Smooth muscle cell (in vitro differentiated cells): ENCODE data around the gene GPR31. TPM values are rescaled to one million over a fixed set of nuclear protein-coding genes. Genes with fewer than 3 reads are reported as not detected.

ENCODE experiments used
- DNase-seq: peaks from one replicate; lab custom pipeline; 2025; ENCODE audit not compliant: unreplicated experiment; lab: John Stamatoyannopoulos, UW
- H2AFZ ChIP-seq: fragments of 200-600 bp; sonication (generic); 2 replicates; pipeline ENCODE4 v1.6.0; 2016; ENCODE audit warnings: antibody characterized with exemption, low read depth, mild to moderate bottlenecking
- H3F3A ChIP-seq: fragments of 200-600 bp; sonication (generic); 2 replicates; pipeline ENCODE4 v1.6.0; 2017; ENCODE audit warnings: antibody characterized with exemption, low read depth
- H3K27ac ChIP-seq: fragments of 200-600 bp; sonication (generic); 2 replicates; pipeline ENCODE4 v1.5.1; 2016; ENCODE audit warnings: low read depth, mild to moderate bottlenecking
- H3K27me3 ChIP-seq: fragments of 200-600 bp; sonication (generic); 2 replicates; pipeline ENCODE4 v1.6.1; 2016; ENCODE audit warnings: low read depth, mild to moderate bottlenecking
- H3K36me3 ChIP-seq: fragments of 200-600 bp; sonication (generic); 2 replicates; pipeline ENCODE4 v1.5.1; 2016; ENCODE audit warnings: low read depth
- H3K4me1 ChIP-seq: fragments of 200-600 bp; sonication (generic); 2 replicates; pipeline ENCODE4 v1.5.1; 2016; ENCODE audit warnings: low read depth
- H3K4me2 ChIP-seq: fragments of 200-600 bp; sonication (generic); 2 replicates; pipeline ENCODE4 v1.6.0; 2016; ENCODE audit warnings: mild to moderate bottlenecking
- H3K4me3 ChIP-seq: fragments of 200-600 bp; sonication (generic); 2 replicates; pipeline ENCODE4 v1.5.1; 2016; ENCODE audit warnings: mild to moderate bottlenecking
- H3K79me2 ChIP-seq: fragments of 200-600 bp; sonication (generic); 2 replicates; pipeline ENCODE4 v1.6.0; 2016; ENCODE audit warnings: low read depth, mild to moderate bottlenecking
- H3K9ac ChIP-seq: fragments of 200-600 bp; sonication (generic); 2 replicates; pipeline ENCODE4 v1.6.0; 2016; ENCODE audit warnings: low read depth
- H3K9me3 ChIP-seq: fragments of 200-600 bp; sonication (generic); replicated peaks from 2 replicates; pipeline ENCODE4 v1.5.1; 2016; ENCODE audit warnings: low read depth
- H4K20me1 ChIP-seq: fragments of 200-600 bp; sonication (generic); 2 replicates; pipeline ENCODE4 v1.6.0; 2016; ENCODE audit warnings: low read depth
- CTCF ChIP-seq: fragments of 200-600 bp; sonication (generic); IDR thresholded peaks from 2 replicates; pipeline ENCODE4 v1.5.1; 2017; ENCODE audit warnings: borderline replicate concordance, mild to moderate bottlenecking, antibody characterized with exemption; ENCODE audit not compliant: insufficient read depth, poor library complexity, severe bottlenecking
- WGBS: methylation state at CpG from one replicate; pipeline ENCODE4 v1.1.7; 2016; ENCODE audit warnings: low lambda C conversion rate; 5-methylcytosine and 5-hydroxymethylcytosine counted together
- polyA plus RNA-seq: library from polyadenylated mRNA; unstranded; fragments of >200 nt; fragmentation: Nextera tagmentation; extraction: Ambion mirVana; gene quantifications from 2 replicates; pipeline ENCODE4 v1.2.1, GENCODE V29; 2016
- total RNA-seq: library from RNA; depleted of rRNA; stranded (reverse); fragments of >200 nt; gene quantifications from 2 replicates; pipeline ENCODE4 v1.2.3, GENCODE V29; 2014

The GPR31 gene
- total and polyA plus RNA-seq, 2 experiments from 2014 or later: not detected

DNA sequence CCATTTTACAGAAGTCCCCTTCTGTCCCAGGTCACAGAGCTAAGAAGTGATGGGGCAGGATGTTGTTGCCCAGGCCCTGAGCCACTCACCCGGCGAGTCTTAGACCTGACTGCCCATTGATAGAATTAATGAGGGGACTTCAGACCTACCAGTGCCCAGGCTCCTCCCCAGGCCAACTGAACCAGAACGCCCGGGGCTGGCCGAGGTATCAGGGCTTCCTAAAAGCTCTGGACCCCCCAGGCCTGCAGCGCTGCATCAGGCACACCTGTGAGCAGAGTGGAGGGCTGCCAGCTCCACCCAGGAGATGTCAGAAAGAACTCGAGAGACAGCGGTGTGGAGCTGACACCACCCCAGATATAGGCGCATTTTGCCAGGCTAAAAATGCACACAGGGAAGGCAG is 3.5 kb downstream of the GPR31 start:
- H3K27me3 ChIP-seq: no peaks in the 10 kb centered on the region
- no peak overlapping the region for H3K27ac ChIP-seq
- no peak for TF ChIP-seq CTCF
- H2AFZ ChIP-seq: no peak overlapping the region
- no peaks in the 10 kb centered on the region for H3K36me3 ChIP-seq
- no peaks in the 10 kb centered on the region for H3F3A ChIP-seq
- H3K79me2 ChIP-seq: no peaks in the 10 kb centered on the region
- no peak overlapping the region for H3K9ac ChIP-seq
- no peaks in the 10 kb centered on the region for H3K9me3 ChIP-seq
- DNase-seq: no peak
- H3K4me3 ChIP-seq: no peak overlapping the region
- H3K4me1 ChIP-seq: no peaks in the 10 kb centered on the region
- no peaks in the 10 kb centered on the region for H4K20me1 ChIP-seq
- H3K4me2 ChIP-seq: no peak overlapping the region
- WGBS: 96% methylated on average over 9 of the region's 9 CpGs

DNA sequence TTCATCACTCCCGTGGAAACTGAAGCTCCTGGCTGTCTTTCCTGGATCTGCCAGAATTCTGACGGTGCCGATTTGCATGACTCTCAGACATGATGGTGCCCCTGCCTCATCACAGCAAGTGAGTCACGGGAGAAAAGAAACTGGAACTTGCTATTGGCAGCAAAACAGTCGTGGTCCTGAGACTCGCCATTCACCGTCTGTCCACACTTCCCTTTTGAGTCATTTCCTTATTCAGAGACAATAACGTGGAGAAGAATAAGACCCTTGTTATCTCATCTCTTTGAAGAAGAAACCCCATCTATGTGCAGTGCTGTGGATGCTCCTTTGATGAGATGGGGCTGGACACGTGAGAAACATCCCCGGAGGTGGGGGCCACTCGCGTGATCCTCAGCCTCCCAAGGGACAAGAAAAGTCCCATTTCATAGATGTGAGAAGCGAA is 4.2 kb downstream of the GPR31 start:
- no peak for DNase-seq
- H4K20me1 ChIP-seq: no peaks in the 10 kb centered on the region
- no peaks in the 10 kb centered on the region for H3K79me2 ChIP-seq

GRCh38 chr6:167152862-167153261 is 4.9 kb downstream of the GPR31 start:
- no peak overlapping the region for H3K4me3 ChIP-seq
- H3K79me2 ChIP-seq: no peaks in the 10 kb centered on the region
- peaks cover 6% of the 10 kb centered on the region for H3K27me3 ChIP-seq
- H3K4me2 ChIP-seq: peak overlapping the region; percentile 73
- no peak for TF ChIP-seq CTCF
- no peaks in the 10 kb centered on the region for H4K20me1 ChIP-seq
- 88% methylated on average over 9 of the region's 9 CpGs for WGBS
- peak overlapping the region; percentile 56 for H3K9ac ChIP-seq
- peak overlapping the region; percentile 58 for H2AFZ ChIP-seq
- H3K9me3 ChIP-seq: no peaks in the 10 kb centered on the region
- H3K27ac ChIP-seq: peak overlapping the region; percentile 78
- H3F3A ChIP-seq: no peaks in the 10 kb centered on the region
- no peaks in the 10 kb centered on the region for H3K4me1 ChIP-seq
- no peak for DNase-seq
- H3K36me3 ChIP-seq: no peaks in the 10 kb centered on the region

More for the DNA sequence above, 4.2 kb downstream of the GPR31 start:
- peak overlapping the region; percentile 58 for H2AFZ ChIP-seq
- no peaks in the 10 kb centered on the region for H3K9me3 ChIP-seq
- TF ChIP-seq CTCF: no peak
- H3K4me1 ChIP-seq: no peaks in the 10 kb centered on the region
- H3K4me3 ChIP-seq: peak overlapping the region; percentile 25
- H3F3A ChIP-seq: no peaks in the 10 kb centered on the region
- peak overlapping the region; percentile 56 for H3K9ac ChIP-seq
- no peaks in the 10 kb centered on the region for H3K36me3 ChIP-seq
- peak overlapping the region; percentile 73 for H3K4me2 ChIP-seq
- 35% methylated on average over 13 of the region's 13 CpGs for WGBS
- peak overlapping the region; percentile 78 for H3K27ac ChIP-seq
- no peaks in the 10 kb centered on the region for H3K27me3 ChIP-seq

GRCh38 chr6:167151648-167152047 is 6.1 kb downstream of the GPR31 start:
- Histone ChIP-seq H2AFZ (no peak overlapping the region), H3K27ac (no peak overlapping the region), H3K27me3 (peaks cover 17% of the 10 kb centered on the region), H3F3A (no peaks in the 10 kb centered on the region), H3K9ac (no peak overlapping the region), H3K79me2 (no peaks in the 10 kb centered on the region), H3K4me3 (no peak overlapping the region), H4K20me1 (no peaks in the 10 kb centered on the region), H3K4me2 (no peak overlapping the region), H3K4me1 (peaks cover 3% of the 10 kb centered on the region), H3K36me3 (no peaks in the 10 kb centered on the region), H3K9me3 (no peaks in the 10 kb centered on the region)
- no peak for TF ChIP-seq CTCF
- no peak for DNase-seq
- 87% methylated on average over 7 of the region's 7 CpGs for WGBS
